DMS79 treated with DMSO at 0.1 percent for 48 hours (cell line): ENCODE data around the gene MUS81.

Experiments
- DNase-seq: peaks from one replicate; lab custom pipeline; 2025; lab: John Stamatoyannopoulos, UW

The MUS81 gene

GRCh38 chr11:65892661-65893317 lies 32.6 kb downstream of the MUS81 start:
- DNase-seq, result no peak

- DNase-seq, result no peak
Measured at GRCh38 chr11:65894034-65894591, 33.9 kb downstream of the MUS81 start.

DNA sequence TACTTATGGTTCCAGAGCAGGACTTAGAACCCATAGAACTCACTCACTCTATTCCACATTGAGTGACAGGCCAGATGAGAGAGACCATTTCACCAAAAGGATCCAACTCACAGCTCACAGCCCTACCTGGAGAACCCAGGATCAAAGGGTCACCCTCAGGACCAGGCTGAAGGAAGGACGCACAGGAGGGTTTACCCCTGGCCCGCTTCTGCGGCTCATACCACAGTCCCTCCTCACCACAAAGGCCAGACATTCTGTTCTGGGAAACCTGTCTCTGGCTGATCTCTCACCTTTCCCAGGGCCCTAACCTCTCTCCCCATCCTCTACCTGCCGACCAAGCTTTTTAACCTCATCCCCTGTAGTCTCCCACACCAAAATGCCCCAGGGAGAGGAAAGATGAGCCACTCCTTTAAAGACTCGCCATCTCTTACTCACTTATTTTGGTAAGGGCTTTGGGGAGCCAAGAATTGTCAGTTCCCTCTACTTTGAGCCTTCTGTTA lies 35.3 kb downstream of the MUS81 start:
- DNase-seq, result no peak

DNA sequence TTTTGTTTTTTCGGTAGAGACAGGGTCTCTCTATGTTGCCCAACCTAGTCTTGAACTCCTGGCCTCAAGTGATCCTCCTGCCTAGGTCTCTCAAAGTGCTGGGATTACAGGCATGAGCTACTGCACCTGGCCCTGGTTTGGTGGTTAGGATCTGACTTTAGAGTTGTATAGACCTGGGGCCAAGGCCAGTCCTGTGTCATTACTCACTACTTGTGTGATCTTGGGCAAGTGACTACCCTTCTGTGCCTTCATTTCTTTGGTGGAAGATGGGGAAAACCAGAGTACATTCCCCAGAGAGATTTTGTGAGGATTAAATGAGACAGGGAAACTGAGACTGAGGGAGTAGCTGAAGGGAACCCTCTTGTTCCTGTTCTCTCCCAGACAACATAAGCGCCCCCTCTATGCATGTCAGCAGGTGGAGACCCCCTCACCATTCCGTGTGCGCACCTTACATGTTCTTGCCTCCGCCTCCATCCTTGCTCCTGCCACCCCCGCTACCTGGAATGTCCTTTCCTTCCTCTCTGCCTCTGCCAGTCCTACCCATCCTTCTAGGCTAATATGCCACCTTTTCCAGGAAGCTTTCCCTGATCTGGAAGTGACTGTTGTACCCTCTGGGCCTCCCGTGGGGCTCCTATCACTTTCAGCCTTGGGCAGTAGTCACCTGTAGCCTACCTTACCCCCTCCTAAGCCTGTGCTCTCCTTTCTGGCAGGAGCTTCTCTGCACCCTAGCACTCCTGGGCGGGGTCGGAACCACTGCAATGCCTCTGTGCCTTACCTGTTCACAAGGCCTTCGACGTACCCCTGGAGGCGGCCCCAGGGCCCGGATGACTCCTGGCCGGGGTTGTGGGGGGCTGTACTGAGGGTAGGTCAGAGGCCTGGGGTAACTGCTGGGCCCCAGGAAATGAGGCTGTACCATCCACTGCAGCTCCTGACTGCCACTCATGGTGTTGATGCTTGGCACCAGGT lies 36.1 kb downstream of the MUS81 start:
- DNase-seq, result no peak

- DNase-seq, result no peak
Measured at GRCh38 chr11:65897020-65897471, 36.8 kb downstream of the MUS81 start.

GRCh38 chr11:65898656-65899355 lies 38.6 kb downstream of the MUS81 start:
- no peak for DNase-seq

DNA sequence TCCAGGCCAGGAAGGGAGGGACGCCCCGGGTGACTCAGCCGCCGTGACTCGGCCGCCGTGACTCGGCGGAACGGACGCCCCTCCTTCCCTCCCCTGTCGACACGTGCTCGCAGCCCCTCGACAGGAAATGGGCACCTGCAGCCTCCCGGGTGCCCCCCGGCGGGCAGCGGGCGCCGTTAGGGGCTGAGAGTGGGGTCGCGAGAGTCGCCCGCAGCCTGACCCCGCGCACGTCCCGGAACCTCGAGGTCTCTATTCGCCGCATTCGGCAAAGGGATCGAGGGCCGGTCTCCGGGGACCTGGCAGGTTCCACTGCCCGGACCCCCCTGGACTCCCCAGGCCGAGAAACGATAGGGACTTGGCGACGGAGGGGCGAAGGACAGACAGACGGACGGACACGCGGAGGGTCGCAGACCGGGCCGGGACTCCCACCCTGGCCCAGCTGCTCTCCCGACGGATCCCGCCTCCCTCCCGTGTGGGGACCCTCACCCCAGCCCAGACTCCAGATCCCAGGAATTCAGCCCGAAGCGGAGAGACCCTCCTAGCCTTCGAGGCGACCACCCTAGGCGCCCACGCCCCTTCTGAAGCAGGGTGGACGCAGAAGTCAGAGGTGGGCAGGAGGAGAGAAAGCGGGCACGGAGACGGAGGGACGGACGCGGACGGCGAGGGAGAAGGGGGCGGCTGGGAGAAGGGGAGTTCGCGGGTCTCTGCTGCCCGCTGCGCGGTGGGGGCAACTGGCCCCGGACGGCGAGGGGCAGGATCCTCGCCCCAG lies 39.3 kb downstream of the MUS81 start:
- no peak for DNase-seq

DNA sequence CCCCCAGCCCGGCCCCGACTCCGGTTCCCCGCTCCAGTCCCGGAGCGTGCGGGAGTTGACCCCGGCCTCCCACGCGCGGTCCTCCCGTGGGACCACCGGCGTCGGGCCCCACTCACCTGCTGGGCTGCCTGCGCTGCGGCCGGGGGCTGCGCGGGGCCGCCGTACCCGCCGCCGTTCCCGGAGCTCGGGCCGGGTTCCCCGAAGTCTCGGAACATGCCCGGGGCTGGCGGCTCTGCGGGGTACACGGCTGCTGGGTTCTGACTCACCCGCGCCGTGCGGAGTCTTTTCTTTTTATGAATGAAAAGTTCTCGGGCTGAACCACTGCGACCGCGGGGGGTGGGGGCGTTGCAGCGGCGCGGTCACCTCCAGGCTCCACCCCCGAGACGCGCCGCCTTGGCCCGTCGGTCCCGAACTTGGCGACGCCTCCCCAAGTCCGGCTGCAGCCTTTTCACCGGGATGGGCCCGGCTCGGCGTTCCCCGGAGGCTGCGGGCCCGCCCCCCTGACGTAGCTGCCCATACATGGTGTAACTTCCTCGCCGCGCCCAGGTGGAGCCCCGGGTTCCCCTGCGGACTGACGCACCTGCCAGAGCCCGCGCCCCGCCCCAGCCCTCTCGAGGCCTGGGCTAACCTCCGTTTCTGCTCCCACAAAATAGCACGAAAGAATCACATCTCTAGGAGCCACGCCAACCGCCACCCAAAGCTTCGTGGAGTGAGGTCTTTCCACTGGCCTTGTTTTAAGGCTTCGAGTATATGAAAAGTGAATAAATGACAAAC lies 40.1 kb downstream of the MUS81 start, which contains the start of gene FOSL1:
Gene FOSL1, minus strand, starts transcription at position 264 of the 774 bp plus-strand sequence. Its CDS starts 49 bp downstream, at position 215.
- peak; percentile 67 for DNase-seq

DNA sequence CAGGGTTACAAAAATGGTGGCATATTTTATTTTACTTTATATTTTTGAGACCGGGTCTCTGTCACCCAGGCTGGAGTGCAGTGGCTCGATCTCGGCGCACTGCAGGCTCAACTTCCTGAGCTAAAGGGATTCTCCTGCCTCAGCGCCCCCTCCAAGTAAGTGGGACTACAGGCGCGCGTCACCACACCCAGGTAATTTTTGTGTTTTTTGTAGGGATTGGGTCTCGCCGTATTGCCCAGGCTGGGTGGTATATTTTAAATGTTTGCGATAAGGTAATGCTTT lies 40.6 kb downstream of the MUS81 start:
- DNase-seq, result no peak

- DNase-seq, result no peak
Measured at GRCh38 chr11:65903068-65903481, 42.8 kb downstream of the MUS81 start.

- DNase-seq, result no peak
Measured at GRCh38 chr11:65903715-65904114, 43.5 kb downstream of the MUS81 start.

- DNase-seq, result no peak
Measured at GRCh38 chr11:65906602-65907001, 46.4 kb downstream of the MUS81 start.

DNA sequence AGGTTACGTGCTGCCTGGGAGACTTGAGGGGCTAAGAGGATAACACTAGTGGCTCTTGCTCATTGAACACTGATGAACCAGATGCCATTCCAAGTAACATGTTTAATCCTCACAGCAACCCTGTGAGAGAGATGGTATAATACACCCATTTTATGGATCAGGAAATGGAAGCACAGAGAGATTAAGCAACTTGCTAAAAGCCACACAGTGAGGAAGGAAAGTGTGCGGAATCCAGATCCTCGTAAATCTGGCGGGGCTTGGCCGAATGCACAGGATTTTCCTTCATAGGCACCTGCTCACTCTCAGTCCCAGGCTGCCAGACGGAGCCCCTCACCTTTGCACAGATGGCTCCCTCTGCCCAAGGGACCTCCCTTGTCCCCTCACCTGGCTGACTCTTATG lies 47.6 kb downstream of the MUS81 start:
- no peak for DNase-seq

DNA sequence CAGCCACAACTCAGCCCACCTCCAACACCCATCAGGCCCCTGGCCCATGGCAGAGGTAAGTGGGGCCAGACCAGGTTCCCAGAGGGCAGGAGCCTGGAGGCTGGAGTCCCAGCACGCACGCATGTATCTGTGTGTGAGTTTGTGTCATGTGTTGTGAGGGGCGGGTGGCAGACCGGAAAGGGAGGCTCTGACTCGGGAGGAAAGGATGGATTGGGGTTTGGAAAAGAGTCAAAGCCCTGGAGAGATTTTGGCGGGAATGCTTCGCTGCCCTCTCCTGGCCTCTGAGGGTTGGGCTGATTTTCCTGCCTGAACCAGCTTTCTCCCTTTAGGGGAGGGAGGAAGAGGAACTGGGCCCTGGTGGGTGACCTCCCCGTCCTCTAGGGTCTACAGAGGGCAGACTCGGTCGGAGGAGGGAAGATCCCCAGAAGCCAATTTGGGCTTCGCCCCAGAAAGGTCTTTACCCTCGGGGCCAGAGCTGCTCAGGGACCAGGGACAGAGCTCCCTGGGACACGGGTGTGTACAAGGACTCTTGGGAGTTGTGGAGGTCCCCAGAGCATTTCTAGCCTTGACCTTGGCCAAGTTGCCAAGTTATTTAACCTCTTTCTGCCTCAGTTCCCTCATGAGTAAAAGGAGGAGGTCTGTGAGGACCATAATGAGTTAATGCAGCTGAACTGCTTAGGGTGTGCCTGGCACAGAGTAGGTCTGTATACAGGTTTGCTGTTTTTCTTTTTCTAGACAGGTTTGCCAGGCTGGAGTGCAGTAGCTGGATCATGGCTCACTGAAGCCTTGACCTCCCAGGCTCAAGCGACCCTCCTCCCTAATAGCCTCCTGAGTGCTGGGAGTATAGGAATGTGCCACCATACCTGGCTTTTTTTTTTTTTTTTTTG lies 51.7 kb downstream of the MUS81 start:
- DNase-seq, result peak; percentile 10

- no peak for DNase-seq
Measured at GRCh38 chr11:65912845-65913244, 52.6 kb downstream of the MUS81 start.

DNA sequence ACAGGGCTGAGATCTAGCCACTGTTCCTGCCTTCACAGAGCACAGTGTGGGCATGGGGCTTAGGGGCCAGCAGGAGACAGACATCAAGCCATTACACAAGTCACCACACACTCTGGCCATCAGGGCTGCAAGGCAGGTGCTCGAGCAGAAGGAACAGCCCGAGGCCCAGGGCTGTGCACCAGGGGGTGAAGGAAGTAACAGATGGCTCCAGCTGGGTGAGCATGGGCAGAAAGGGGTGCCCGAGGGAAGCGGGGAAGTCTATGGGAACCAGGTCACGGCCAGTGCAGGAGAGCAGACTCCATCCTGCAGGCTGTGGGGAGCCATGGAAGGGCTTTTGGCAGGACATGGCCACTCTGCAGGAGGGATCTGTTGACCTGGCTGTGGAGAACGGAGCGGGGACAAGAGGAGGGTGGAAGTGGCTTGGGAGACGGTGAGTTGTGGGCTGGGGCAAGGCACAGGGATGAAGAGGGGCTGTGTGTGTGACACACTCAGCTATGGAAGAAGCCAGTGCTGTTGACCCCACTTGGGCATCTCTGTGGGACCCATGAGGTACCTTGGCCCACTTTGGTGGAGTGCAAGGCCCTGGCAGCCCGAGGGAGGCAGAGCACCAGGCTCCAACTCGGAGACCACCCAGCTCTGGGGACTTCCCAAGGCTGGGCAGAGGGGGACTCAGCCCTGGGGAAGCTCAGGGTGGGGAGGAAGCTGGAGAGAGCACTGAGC lies 55.0 kb downstream of the MUS81 start:
- no peak for DNase-seq

- no peak for DNase-seq
Measured at GRCh38 chr11:65915821-65916251, 55.6 kb downstream of the MUS81 start.
